GM19438 (cell line): ENCODE data around the gene CELSR3.

Source experiments
- ATAC-seq: cut with Tn5 transposase; IDR thresholded peaks from one replicate; pipeline ENCODE4 v1.9.1; 2021; ENCODE audit warnings: low read depth; ENCODE audit not compliant: unreplicated experiment

CELSR3 gene

GRCh38 chr3:48686538-48687219, 24.0 kb upstream of the CELSR3 start:
- ATAC-seq, result no peak

- peak; percentile 67 for ATAC-seq
Observed at GRCh38 chr3:48685603-48686511, 23.2 kb upstream of the CELSR3 start, which contains the start of gene NCKIPSD. Gene NCKIPSD (minus strand): TSS chr3:48685915. CDS start chr3:48685807, 108 bp downstream.

GRCh38 chr3:48685293-48685602, 22.6 kb upstream of the CELSR3 start:
- no peak for ATAC-seq

- ATAC-seq, result no peak
Observed at GRCh38 chr3:48684480-48685143, 21.9 kb upstream of the CELSR3 start.

GRCh38 chr3:48684054-48684349, 21.3 kb upstream of the CELSR3 start:
- no peak for ATAC-seq

- ATAC-seq, result no peak
Observed at GRCh38 chr3:48682786-48683185, 20.1 kb upstream of the CELSR3 start.

GRCh38 chr3:48681974-48682610, 19.4 kb upstream of the CELSR3 start:
- no peak for ATAC-seq

GRCh38 chr3:48681541-48681880, 18.8 kb upstream of the CELSR3 start:
- ATAC-seq, result no peak

GRCh38 chr3:48680811-48681540, 18.3 kb upstream of the CELSR3 start:
- no peak for ATAC-seq

- ATAC-seq, result no peak
Observed at GRCh38 chr3:48679411-48680391, 17.0 kb upstream of the CELSR3 start.

GRCh38 chr3:48678566-48679380, 16.1 kb upstream of the CELSR3 start:
- ATAC-seq, result no peak

- no peak for ATAC-seq
Observed at GRCh38 chr3:48678056-48678455, 15.4 kb upstream of the CELSR3 start.

GRCh38 chr3:48674505-48674904, 11.8 kb upstream of the CELSR3 start:
- no peak for ATAC-seq

GRCh38 chr3:48672522-48672921, 9.8 kb upstream of the CELSR3 start:
- no peak for ATAC-seq

GRCh38 chr3:48664929-48665328, 2.2 kb upstream of the CELSR3 start:
- ATAC-seq, result no peak

GRCh38 chr3:48664313-48664644, 1.6 kb upstream of the CELSR3 start:
- ATAC-seq, result no peak

GRCh38 chr3:48663489-48664312, 1.0 kb upstream of the CELSR3 start:
- ATAC-seq, result peak; percentile 80
